Stomach (tissue), 9 donors: ENCODE results near the gene MAPK8IP2. TPM values are rescaled to one million over a fixed set of nuclear protein-coding genes. Genes with fewer than 3 reads are reported as not detected.

Source experiments
- DNase-seq, 2 donors: peaks; one replicate each; pipeline versions ENCODE4 v3.0.0 to v3.0.0-alpha.2; 2013 to 2019
- H3K27ac ChIP-seq, 5 donors: fragments of 200-600 bp in 4 of 5; sonication (generic) in 4 of 5; one replicate each; pipeline ENCODE4 v1.5.1; 2013 to 2019; ENCODE audit warnings: mild to moderate bottlenecking in 1 of 5, moderate library complexity in 1 of 5
- H3K27me3 ChIP-seq, 3 donors: fragments of 200-600 bp; sonication (generic); one replicate each; pipeline ENCODE4 v1.5.1; 2017 to 2019; ENCODE audit warnings: mixed run types in 1 of 3
- H3K36me3 ChIP-seq, 4 donors: fragments of 200-600 bp; sonication (generic); 1 replicate in 3 of 4; 2 replicates in 1 of 4; pipeline ENCODE4 v1.5.1; 2016 to 2019
- H3K4me1 ChIP-seq, 4 donors: fragments of 200-600 bp; sonication (generic); one replicate each; pipeline ENCODE4 v1.5.1; 2016 to 2019
- H3K4me3 ChIP-seq, 4 donors: fragments of 200-600 bp; sonication (generic) in 3 of 4; one replicate each; pipeline ENCODE4 v1.5.1; 2016 to 2019; ENCODE audit warnings: mild to moderate bottlenecking in 1 of 4
- H3K9me3 ChIP-seq, 4 donors: fragments of 200-600 bp; sonication (generic); one replicate each; pipeline ENCODE4 v1.5.1; 2016 to 2019
- EP300 ChIP-seq: sonication (generic); formaldehyde crosslinking; IDR thresholded peaks from one replicate; pipeline ENCODE4 v1.6.1; 2017; ENCODE audit warnings: antibody characterized with exemption
- POLR2A ChIP-seq, 4 donors: fragments of 450-650 bp; IDR thresholded peaks; one replicate each; pipeline ENCODE4 v1.6.1; 2016; ENCODE audit warnings: antibody characterized with exemption in 4 of 4, control low read depth in 2 of 4, mild to moderate bottlenecking in 1 of 4, moderate library complexity in 1 of 4
- POLR2AphosphoS5 ChIP-seq, 3 donors: sonication (generic); formaldehyde crosslinking; IDR thresholded peaks; one replicate each; pipeline ENCODE4 v1.6.1; 2016; ENCODE audit warnings: antibody characterized with exemption in 3 of 3
- WGBS, 5 donors: extraction: QIAGEN DNeasy Blood & Tissue Kit in 3 of 5; methylation state at CpG; one replicate each; pipeline versions ENCODE4 v1.1.5 to v1.1.7; 2013 to 2018; 5-methylcytosine and 5-hydroxymethylcytosine counted together
- intact Hi-C: fragments of 100-400 bp; cut with DNase I; formaldehyde crosslinking; loops from one replicate; pipeline ENCODE4 v1.15.1; 2023; ENCODE audit warnings: low total_unique reads
- polyA plus RNA-seq, 3 donors: library from polyadenylated mRNA; stranded (reverse); fragments of 200-250 nt; gene quantifications; one replicate each; pipeline ENCODE4 v1.2.3, GENCODE V29; 2013
- total RNA-seq, 5 donors: library from RNA; depleted of rRNA; stranded (reverse); fragments of >200 nt; gene quantifications; one replicate each; pipeline versions ENCODE4 v1.1.0 to v1.2.3, GENCODE V29; 2014 to 2016
- TF ChIP-seq, protein P1 (sequence below), 7 experiments: fragments of 450-650 bp in 4 of 7; fragments of 200-600 bp in 3 of 7; sonication (generic) in 3 of 7; IDR thresholded peaks; one replicate each; pipeline ENCODE4 v1.5.1; 2016 to 2019; ENCODE audit warnings: antibody characterized with exemption in 7 of 7, control low read depth in 2 of 7, mild to moderate bottlenecking in 1 of 7
- donor health status: healthy with polysubstance abuse.
- donor health status: Bipolar disorder and iron deficiency.
- donor health status: healthy.

MAPK8IP2 gene
- total and polyA plus RNA-seq, 8 donors = 0.43 to 5.8 (median 0.85) TPM

DNA sequence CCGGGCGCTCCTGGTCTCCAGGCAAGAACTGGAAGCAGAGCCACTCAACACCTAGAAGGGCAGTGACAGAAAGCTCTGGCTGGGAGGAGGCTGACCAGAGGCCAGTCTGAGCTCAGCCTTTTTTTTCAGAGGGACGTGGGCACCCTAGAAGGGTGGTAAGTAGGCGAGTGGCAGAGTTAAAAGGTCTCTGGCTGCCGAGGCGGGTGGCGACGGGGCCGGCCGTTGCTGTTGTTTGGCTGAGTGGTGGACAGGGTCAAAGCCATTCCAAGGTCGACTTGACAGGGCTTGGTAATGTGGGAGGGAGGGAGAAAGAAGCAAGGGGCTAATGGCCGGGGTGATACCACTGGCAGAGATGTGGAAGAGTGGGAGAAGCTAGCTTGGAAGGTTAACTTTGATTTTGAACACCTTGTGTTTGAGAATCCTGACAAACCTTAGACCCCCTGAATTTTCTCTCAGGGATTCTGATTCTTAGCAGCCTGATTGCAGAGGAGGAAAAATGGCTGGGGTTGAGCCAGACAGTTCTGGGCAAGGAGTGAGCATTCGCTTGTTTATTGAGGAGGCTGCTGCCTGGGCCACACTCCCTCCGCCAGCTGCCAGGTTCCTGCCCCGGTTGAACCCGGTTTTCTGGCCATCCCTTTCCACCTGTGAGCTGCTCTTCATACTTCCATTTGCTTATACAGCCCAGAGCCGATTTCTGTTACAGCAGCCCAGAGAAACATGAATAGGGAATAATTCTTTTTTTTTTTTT lies 37.0 kb upstream of the MAPK8IP2 start:
- no peaks in the 10 kb centered on the region for H3K9me3 ChIP-seq
- peak overlapping the region; percentile 78 to 94 (median 86) for H3K27ac ChIP-seq
- H3K4me3 ChIP-seq = peak overlapping the region; percentile 52 to 69 (median 62)
- peak; percentile 48 to 51 for DNase-seq
- H3K27me3 ChIP-seq = no peaks in the 10 kb centered on the region
- intact Hi-C loops = no loop called here
- no peak for TF ChIP-seq POLR2AphosphoS5 (IDR thresholded peaks at IDR 0.05)
- TF ChIP-seq POLR2A (IDR thresholded peaks at IDR 0.05) = no peak
- no peak for TF ChIP-seq EP300
- TF ChIP-seq, protein P1, sequence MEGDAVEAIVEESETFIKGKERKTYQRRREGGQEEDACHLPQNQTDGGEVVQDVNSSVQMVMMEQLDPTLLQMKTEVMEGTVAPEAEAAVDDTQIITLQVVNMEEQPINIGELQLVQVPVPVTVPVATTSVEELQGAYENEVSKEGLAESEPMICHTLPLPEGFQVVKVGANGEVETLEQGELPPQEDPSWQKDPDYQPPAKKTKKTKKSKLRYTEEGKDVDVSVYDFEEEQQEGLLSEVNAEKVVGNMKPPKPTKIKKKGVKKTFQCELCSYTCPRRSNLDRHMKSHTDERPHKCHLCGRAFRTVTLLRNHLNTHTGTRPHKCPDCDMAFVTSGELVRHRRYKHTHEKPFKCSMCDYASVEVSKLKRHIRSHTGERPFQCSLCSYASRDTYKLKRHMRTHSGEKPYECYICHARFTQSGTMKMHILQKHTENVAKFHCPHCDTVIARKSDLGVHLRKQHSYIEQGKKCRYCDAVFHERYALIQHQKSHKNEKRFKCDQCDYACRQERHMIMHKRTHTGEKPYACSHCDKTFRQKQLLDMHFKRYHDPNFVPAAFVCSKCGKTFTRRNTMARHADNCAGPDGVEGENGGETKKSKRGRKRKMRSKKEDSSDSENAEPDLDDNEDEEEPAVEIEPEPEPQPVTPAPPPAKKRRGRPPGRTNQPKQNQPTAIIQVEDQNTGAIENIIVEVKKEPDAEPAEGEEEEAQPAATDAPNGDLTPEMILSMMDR (IDR thresholded peaks at IDR 0.05) = no peak
- no peaks in the 10 kb centered on the region for H3K36me3 ChIP-seq
- 9 to 24% (median 20%) methylated on average over 17 of the region's 17 CpGs for WGBS, 5 donors
- peaks cover 8 to 24% (median 16%) of the 10 kb centered on the region in 4 donors for H3K4me1 ChIP-seq

GRCh38 chr22:50564289-50564688 lies 36.3 kb upstream of the MAPK8IP2 start:
- no peak for DNase-seq
- intact Hi-C loops = no loop called here
- Histone ChIP-seq H3K36me3 (peaks cover 0 to 4% (median 0%) of the 10 kb centered on the region in 4 donors), H3K9me3 (no peaks in the 10 kb centered on the region), H3K27me3 (no peaks in the 10 kb centered on the region), H3K27ac (peak overlapping the region in 3 of 5 donors; percentile 85 to 94 (median 86)), H3K4me3 (peak overlapping the region in 1 of 4 donors; percentile 67), H3K4me1 (peaks cover 8 to 29% (median 22%) of the 10 kb centered on the region in 4 donors)
- TF ChIP-seq POLR2A (IDR thresholded peaks at IDR 0.05) (no peak), EP300 (no peak), POLR2AphosphoS5 (IDR thresholded peaks at IDR 0.05) (no peak)
- TF ChIP-seq, protein P1 (IDR thresholded peaks at IDR 0.05) = no peak
- 84 to 92% (median 89%) methylated on average over 11 of the region's 11 CpGs for WGBS, 5 donors

DNA sequence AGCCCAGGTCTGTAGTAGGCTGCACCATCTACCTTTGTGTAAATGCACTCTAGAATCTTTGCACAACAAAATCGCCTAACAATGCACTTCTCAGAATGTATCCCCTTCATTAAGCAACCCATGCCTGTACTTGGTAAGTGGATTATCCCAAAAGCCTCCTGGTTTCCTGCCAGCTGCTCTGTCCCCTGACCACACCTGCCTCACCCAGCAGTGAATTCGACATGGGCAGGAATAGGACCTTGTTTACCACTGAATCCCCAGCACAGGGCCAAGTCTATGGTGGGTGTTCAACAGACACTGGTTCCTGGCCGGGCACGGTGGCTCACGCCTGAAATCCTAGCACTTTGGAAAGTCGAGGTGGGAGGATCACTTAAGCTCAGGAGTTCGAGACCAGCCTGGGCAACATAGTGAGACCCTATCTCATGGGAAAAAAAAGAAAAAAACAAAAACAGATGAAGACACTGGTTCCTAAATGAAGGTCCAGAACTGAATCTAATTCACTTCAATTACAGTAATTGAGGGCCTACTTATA lies 32.8 kb upstream of the MAPK8IP2 start:
- no peak overlapping the region for H3K4me3 ChIP-seq
- intact Hi-C loops = no loop called here
- peak overlapping the region in 4 of 5 donors; percentile 66 to 79 (median 77) for H3K27ac ChIP-seq
- WGBS, 5 donors = 86 to 96% (median 93%) methylated on average over 7 of the region's 7 CpGs
- no peaks in the 10 kb centered on the region for H3K9me3 ChIP-seq
- peaks cover 3 to 31% (median 22%) of the 10 kb centered on the region in 4 donors for H3K36me3 ChIP-seq
- peaks cover 14 to 56% (median 29%) of the 10 kb centered on the region in 4 donors for H3K4me1 ChIP-seq
- no peak for DNase-seq
- TF ChIP-seq POLR2A (IDR thresholded peaks at IDR 0.05) (no peak), POLR2AphosphoS5 (IDR thresholded peaks at IDR 0.05) (no peak), EP300 (no peak)
- TF ChIP-seq, protein P1 (IDR thresholded peaks at IDR 0.05) = no peak
- no peaks in the 10 kb centered on the region for H3K27me3 ChIP-seq

- H3K27me3 ChIP-seq = no peaks in the 10 kb centered on the region
- DNase-seq = peak; percentile 68 to 90
- peaks cover 3 to 40% (median 26%) of the 10 kb centered on the region in 4 donors for H3K36me3 ChIP-seq
- peaks cover 9 to 48% (median 24%) of the 10 kb centered on the region in 4 donors for H3K4me1 ChIP-seq
- intact Hi-C loops = no loop called here
- no peak overlapping the region for H3K4me3 ChIP-seq
- no peaks in the 10 kb centered on the region for H3K9me3 ChIP-seq
- WGBS, 5 donors = 49 to 69% (median 53%) methylated on average over 5 to 7 of the region's 7 CpGs
- no peak for TF ChIP-seq POLR2A (IDR thresholded peaks at IDR 0.05)
- no peak for TF ChIP-seq EP300
- TF ChIP-seq POLR2AphosphoS5 (IDR thresholded peaks at IDR 0.05) = peak in 2 of 3 donors; percentile 41 to 46
- H3K27ac ChIP-seq = peak overlapping the region; percentile 66 to 79 (median 76)
These were observed 32.0 kb upstream of the MAPK8IP2 start for GRCh38 chr22:50568626-50569025.
